Measurements from ENCODE around the gene FAM234A.

Gene FAM234A

GRCh38 chr16:281660-282255, 47.1 kb downstream of the FAM234A start:
- no peak for DNase-seq (ENCODE audit: low spot score)

GRCh38 chr16:282491-282890, 47.9 kb downstream of the FAM234A start:
- DNase-seq (ENCODE audit: low spot score) = no peak

GRCh38 chr16:283033-283805, 48.6 kb downstream of the FAM234A start, which contains the start of gene PDIA2:
Gene PDIA2 (plus strand): TSS chr16:283164. CDS start chr16:283170, 6 bp downstream.
- no peak for DNase-seq (ENCODE audit: low spot score)

DNA sequence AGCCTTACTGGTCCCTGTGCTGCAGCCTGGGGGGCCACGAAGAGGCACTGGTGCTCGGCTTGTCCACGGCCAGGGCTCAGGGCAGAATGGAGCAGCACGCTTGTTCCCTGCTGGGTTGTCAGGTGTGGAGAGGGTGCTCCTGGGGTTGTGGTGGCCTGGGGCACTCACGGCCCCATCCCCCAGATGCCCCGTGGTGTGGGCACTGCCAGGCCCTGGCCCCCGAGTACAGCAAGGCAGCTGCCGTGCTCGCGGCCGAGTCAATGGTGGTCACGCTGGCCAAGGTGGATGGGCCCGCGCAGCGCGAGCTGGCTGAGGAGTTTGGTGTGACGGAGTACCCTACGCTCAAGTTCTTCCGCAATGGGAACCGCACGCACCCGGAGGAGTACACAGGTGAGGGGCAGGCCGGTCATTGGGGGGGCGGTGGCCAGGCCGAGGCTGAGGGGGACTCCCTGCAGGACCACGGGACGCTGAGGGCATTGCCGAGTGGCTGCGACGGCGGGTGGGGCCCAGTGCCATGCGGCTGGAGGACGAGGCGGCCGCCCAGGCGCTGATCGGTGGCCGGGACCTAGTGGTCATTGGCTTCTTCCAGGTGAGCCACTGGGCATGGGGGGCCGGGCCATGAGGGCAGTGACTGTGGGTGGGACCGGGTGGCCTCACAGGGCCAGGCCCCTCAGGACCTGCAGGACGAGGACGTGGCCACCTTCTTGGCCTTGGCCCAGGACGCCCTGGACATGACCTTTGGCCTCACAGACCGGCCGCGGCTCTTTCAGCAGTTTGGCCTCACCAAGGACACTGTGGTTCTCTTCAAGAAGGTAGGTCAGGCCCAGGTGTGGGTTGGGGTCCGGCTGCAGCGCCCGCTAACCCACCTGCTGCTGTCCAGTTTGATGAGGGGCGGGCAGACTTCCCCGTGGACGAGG, 49.8 kb downstream of the FAM234A start:
- no peak for DNase-seq (ENCODE audit: low spot score)

- no peak for DNase-seq (ENCODE audit: low spot score)
Observed at GRCh38 chr16:285146-286055, 50.8 kb downstream of the FAM234A start.

DNA sequence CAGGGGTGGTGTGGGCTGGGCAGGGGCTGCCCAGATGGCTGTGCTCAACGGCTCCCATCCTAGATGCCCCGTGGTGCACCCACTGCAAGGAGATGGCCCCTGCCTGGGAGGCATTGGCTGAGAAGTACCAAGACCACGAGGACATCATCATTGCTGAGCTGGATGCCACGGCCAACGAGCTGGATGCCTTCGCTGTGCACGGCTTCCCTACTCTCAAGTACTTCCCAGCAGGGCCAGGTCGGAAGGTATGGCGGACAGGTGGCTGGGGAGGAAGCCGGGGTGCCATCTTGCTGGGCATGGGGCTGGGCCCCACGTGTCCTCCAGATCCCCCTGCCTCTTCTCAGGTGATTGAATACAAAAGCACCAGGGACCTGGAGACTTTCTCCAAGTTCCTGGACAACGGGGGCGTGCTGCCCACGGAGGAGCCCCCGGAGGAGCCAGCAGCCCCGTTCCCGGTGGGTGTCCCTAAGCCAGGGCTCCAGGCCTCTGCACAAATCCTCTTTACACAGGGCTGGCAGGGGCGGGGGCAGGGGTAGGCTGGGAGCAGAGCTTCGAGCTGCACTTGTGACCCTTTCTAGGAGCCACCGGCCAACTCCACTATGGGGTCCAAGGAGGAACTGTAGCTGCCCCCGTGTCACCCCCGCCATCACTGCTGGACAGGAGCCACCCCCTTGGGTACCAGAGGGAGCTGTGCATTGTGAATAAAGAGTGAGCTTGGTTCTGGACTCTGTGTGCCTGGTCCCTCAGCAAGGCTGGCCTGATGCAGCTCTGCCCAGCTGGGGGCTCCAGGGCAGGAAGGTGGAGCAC, 52.1 kb downstream of the FAM234A start:
- DNase-seq (ENCODE audit: low spot score) = no peak

DNA sequence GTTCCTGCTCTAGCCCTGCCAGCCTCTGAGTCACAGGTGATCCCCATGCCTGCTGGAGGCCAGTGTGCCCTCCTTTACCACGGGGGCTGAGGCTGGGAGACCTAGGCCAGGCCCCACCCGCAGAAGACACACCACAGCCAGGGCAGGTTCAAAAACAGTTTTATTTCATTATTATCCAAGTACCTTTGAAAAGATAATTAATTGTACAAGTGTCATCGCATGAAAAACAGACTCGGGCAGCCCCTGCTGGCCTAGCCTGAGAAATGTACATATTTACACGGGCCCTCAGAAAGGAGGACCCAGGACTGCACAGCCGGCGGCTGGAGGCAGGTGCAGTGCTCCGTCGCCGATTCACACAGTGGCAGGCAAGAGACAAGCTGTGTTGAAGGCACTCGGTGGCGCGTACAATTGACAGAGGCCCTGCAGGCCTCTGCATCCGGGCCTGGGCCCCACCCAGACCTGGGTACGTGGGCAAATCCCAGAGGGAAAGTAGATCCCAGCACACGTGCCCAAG, 52.7 kb downstream of the FAM234A start:
- no peak for DNase-seq (ENCODE audit: low spot score)

GRCh38 chr16:287981-288920, 53.6 kb downstream of the FAM234A start:
- no peak for DNase-seq (ENCODE audit: low spot score)

DNA sequence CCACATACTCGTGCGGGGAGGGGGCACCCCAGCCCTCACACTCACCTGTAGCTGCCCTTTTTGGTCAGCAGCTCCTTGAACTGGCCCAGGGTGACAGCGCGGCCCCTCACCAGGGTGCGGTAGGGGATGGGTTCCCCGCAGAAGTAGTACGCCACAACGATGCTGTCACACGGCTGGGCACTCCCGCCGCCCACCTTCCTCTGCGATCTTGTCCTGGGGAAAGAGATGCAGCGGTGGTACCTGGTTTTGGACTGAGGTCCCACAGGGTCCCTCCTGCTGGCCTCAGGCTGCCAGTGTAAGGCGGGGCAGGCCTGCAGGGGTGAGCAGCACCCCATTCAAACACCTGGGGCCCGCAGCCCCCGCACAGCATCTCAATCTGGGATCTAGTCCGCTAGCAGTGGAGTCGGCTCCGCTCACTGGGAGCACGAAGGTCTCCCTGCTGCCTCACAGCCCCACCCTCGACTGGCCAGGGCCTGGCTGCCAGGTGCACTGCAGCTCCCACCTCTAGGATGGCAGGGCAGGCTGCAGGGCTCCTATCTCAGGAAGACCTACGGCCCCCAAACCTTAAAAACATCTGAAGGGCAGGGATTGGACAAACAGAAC, 54.9 kb downstream of the FAM234A start:
- no peak for DNase-seq (ENCODE audit: low spot score)

DNA sequence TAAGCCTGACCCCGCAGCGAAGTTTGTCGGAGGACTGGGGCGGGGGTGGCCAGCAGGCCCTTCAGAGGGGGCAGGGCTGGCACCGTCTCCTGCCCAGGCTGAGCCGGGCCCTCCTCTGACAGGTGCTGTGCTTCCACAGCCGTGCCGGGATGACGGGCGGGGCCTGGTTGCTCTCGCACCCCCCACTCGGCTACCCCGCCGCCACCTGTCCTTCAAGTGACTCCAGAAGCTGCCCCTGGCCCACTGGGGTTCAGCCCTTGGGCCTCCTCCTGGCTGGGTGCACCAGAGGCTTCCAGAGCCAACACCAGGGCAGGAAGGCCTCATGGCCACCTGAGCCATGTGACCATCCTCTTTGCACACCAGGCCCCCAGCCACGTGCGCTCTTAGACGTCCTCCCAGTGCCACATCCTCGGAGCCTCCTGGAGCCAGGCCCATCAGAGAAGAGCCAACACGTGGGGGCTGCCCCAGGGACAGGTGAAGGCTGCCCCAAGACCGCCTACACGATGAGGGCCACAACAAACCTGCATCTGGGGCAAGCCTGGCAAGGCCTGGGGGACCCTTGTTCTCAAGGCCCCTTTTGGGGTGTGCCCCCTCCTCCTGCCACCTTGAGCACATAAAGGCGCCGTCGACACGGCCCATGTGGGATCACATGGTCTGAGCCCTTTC, 55.5 kb downstream of the FAM234A start:
- no peak for DNase-seq (ENCODE audit: low spot score)

GRCh38 chr16:290681-291405, 56.2 kb downstream of the FAM234A start:
- DNase-seq (ENCODE audit: low spot score) = no peak

- DNase-seq (ENCODE audit: low spot score) = no peak
Observed at GRCh38 chr16:291539-291938, 56.9 kb downstream of the FAM234A start.

- no peak for DNase-seq (ENCODE audit: low spot score)
Observed at GRCh38 chr16:293043-293775, 58.6 kb downstream of the FAM234A start.

GRCh38 chr16:296276-296675, 61.7 kb downstream of the FAM234A start:
- no peak for DNase-seq (ENCODE audit: low spot score)

GRCh38 chr16:296806-297510, 62.3 kb downstream of the FAM234A start:
- no peak for DNase-seq (ENCODE audit: low spot score)

DNA sequence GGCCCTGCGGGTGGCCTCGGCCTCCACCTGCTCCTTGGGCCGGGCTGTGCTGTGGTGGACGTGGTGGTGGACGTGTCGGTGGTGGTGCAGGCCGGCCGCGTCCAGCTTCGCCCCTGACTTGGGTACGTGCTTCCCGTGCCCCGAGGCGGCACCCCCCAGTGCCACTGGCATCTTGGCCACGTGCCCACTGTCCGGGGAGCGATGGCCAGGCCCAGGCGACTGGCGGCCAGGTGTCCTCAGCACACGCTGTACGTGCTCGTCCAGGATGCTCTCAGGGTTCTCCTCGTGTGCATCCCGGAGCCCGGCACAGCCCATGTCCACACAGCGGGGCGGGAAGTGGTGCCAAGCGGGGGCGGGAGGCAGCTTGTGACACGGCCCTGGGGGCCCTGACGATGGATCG, 63.2 kb downstream of the FAM234A start:
- no peak for DNase-seq (ENCODE audit: low spot score)

Measured in AG08396 (cell line).